ENCODE measurements around the gene CLNK. TPM values are rescaled to one million over a fixed set of nuclear protein-coding genes. Genes with fewer than 3 reads are reported as not detected.

The CLNK gene
- total RNA-seq, 1 experiment from 2014 or later = not detected

DNA sequence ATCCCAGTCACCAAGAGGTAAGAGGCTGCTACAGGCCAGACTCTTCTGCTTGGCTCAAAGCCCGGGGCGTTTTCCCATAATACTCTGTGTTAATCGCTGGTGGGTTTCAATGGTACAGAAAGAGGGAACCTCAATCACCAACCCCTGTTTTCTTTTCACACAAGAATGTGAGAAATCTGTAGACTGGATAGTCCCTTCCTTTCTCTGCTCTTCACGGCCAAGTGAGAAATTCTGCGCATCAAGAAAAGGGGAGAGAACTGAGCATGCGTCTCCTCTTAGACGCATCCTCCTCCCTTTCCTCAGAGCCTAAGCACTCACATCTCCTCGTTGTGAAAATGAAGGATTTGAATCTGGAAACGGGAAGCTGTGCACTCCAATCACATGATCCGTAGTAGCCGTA, 64.7 kb downstream of the CLNK start:
- no peak overlapping the region for H3K14ac ChIP-seq (ENCODE audit: insufficient read depth, low read length)
- H2AFZ ChIP-seq (ENCODE audit: low read length) = no peak overlapping the region
- no peaks in the 10 kb centered on the region for H4K20me1 ChIP-seq (ENCODE audit: control insufficient read depth, insufficient read depth, insufficient read length)
- H3K36me3 Mint-ChIP-seq (ENCODE audit: insufficient read depth in 1 of 3, low read depth in 3 of 3) = no peaks in the 10 kb centered on the region
- no peak overlapping the region for H2BK20ac ChIP-seq (ENCODE audit: low read depth, low read length, poor library complexity, severe bottlenecking)
- no peak overlapping the region for H3K56ac ChIP-seq (ENCODE audit: insufficient read length, low read depth, low read length)
- H3K27ac ChIP-seq (ENCODE audit: insufficient read length, low read depth, low read length) = no peak overlapping the region
- no peak overlapping the region for H2AK5ac ChIP-seq (ENCODE audit: insufficient read length, low read length)
- no peaks in the 10 kb centered on the region for H3K27me3 Mint-ChIP-seq (ENCODE audit: low read depth)
- H4K5ac ChIP-seq (ENCODE audit: insufficient read length, low read depth, low read length) = no peak overlapping the region
- no peak overlapping the region for H3K4me2 ChIP-seq (ENCODE audit: insufficient read depth, insufficient read length, low read length)
- no peak overlapping the region for H4K91ac ChIP-seq (ENCODE audit: insufficient read length, low read depth, low read length)
- no peaks in the 10 kb centered on the region for H3K4me1 Mint-ChIP-seq
- WGBS (ENCODE audit: extremely low coverage, insufficient read length, low lambda C conversion rate) = no CpG with 5 or more reads among the region's 11 CpGs
- no peak overlapping the region for H4K8ac ChIP-seq (replicated peaks; ENCODE audit: insufficient read length, low read depth, low read length)
- no peaks in the 10 kb centered on the region for H3K9me3 Mint-ChIP-seq
- peak overlapping the region in 1 of 3 experiments; percentile 3; a peak in 1 of 7 replicates for H3K27ac Mint-ChIP-seq
- H3K4me3 Mint-ChIP-seq = no peak overlapping the region
- no peaks in the 10 kb centered on the region for H3K9me3 ChIP-seq (ENCODE audit: control insufficient read depth, low read depth, low read length)
- no peaks in the 10 kb centered on the region for H3K23me2 ChIP-seq (ENCODE audit: insufficient read length, low read depth, low read length, poor library complexity, severe bottlenecking)
- H3K27me3 ChIP-seq (ENCODE audit: insufficient read depth, low read length) = no peaks in the 10 kb centered on the region
- H3K4me1 ChIP-seq (ENCODE audit: insufficient read depth, low read length) = no peaks in the 10 kb centered on the region
- H3K4ac ChIP-seq (ENCODE audit: low read depth, low read length) = no peak overlapping the region
- no peak for DNase-seq
- TF ChIP-seq, protein P1, sequence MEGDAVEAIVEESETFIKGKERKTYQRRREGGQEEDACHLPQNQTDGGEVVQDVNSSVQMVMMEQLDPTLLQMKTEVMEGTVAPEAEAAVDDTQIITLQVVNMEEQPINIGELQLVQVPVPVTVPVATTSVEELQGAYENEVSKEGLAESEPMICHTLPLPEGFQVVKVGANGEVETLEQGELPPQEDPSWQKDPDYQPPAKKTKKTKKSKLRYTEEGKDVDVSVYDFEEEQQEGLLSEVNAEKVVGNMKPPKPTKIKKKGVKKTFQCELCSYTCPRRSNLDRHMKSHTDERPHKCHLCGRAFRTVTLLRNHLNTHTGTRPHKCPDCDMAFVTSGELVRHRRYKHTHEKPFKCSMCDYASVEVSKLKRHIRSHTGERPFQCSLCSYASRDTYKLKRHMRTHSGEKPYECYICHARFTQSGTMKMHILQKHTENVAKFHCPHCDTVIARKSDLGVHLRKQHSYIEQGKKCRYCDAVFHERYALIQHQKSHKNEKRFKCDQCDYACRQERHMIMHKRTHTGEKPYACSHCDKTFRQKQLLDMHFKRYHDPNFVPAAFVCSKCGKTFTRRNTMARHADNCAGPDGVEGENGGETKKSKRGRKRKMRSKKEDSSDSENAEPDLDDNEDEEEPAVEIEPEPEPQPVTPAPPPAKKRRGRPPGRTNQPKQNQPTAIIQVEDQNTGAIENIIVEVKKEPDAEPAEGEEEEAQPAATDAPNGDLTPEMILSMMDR (conservative IDR thresholded peaks at IDR 0.05) = no peak
- H3K18ac ChIP-seq (ENCODE audit: insufficient read length, low read depth, low read length) = no peak overlapping the region
- H3K79me2 ChIP-seq (ENCODE audit: insufficient read depth, low read length) = no peaks in the 10 kb centered on the region
- no peak overlapping the region for H2BK120ac ChIP-seq (ENCODE audit: low read depth, low read length, poor library complexity, severe bottlenecking)
- H3T11ph ChIP-seq (ENCODE audit: low read length) = no peak overlapping the region
- H3K23ac ChIP-seq (ENCODE audit: insufficient read length, low read depth, low read length) = no peak overlapping the region
- H3K9ac ChIP-seq (ENCODE audit: extremely low read depth, insufficient read length, low read length) = no peak overlapping the region
- no peak overlapping the region for H2BK12ac ChIP-seq (ENCODE audit: insufficient read length, low read depth, low read length)
- no peak overlapping the region for H2BK15ac ChIP-seq (ENCODE audit: low read depth, low read length)
- no peaks in the 10 kb centered on the region for H3K79me1 ChIP-seq (ENCODE audit: insufficient read depth, low read depth, low read length, poor library complexity, severe bottlenecking)
- H2BK5ac ChIP-seq (ENCODE audit: insufficient read length, low read length) = no peak overlapping the region

Measured in H9 (cell line).